Esophagus squamous epithelium (tissue), 5 donors: ENCODE data around the gene GAL3ST2. TPM values are rescaled to one million over a fixed set of nuclear protein-coding genes. Genes with fewer than 3 reads are reported as not detected.

Source experiments
- DNase-seq: peaks from one replicate; lab custom pipeline; 2025; lab: John Stamatoyannopoulos, UW
- H3K27ac ChIP-seq, 4 donors: fragments of 200-600 bp; sonication (generic); one replicate each; pipeline ENCODE4 v1.5.1; 2016 to 2019; ENCODE audit warnings: mild to moderate bottlenecking in 1 of 4
- H3K27me3 ChIP-seq, 4 donors: fragments of 200-600 bp; sonication (generic); 1 replicate in 3 of 4; 2 replicates in 1 of 4; pipeline versions ENCODE4 v1.5.1 to v1.6.0; 2017 to 2021; ENCODE audit warnings: antibody characterized with exemption in 1 of 4
- H3K36me3 ChIP-seq, 3 donors: fragments of 200-600 bp; sonication (generic); one replicate each; pipeline ENCODE4 v1.5.1; 2016 to 2019
- H3K4me1 ChIP-seq, 3 donors: fragments of 200-600 bp; sonication (generic); one replicate each; pipeline ENCODE4 v1.5.1; 2017 to 2019
- H3K4me3 ChIP-seq, 4 donors: fragments of 200-600 bp; sonication (generic); 1 replicate in 3 of 4; 2 replicates in 1 of 4; pipeline ENCODE4 v1.5.1; 2016 to 2019; ENCODE audit warnings: mild to moderate bottlenecking in 2 of 4, moderate library complexity in 1 of 4
- H3K9me3 ChIP-seq, 3 donors: fragments of 200-600 bp; sonication (generic); one replicate each; pipeline ENCODE4 v1.5.1; 2016 to 2019
- POLR2A ChIP-seq, 4 donors: fragments of 450-650 bp; IDR thresholded peaks; one replicate each; pipeline ENCODE4 v1.6.1; 2017; ENCODE audit warnings: antibody characterized with exemption in 4 of 4, mild to moderate bottlenecking in 4 of 4, moderate library complexity in 3 of 4
- WGBS, 2 donors: methylation state at CpG; one replicate each; pipeline ENCODE4 v1.1.5; 2018; 5-methylcytosine and 5-hydroxymethylcytosine counted together
- intact Hi-C: fragments of 100-400 bp; cut with DNase I; formaldehyde crosslinking; loops from one replicate; pipeline ENCODE4 v1.15.0; 2022
- total RNA-seq, 4 donors: library from RNA; depleted of rRNA; stranded (reverse); fragments of >200 nt; gene quantifications; one replicate each; pipeline ENCODE4 v1.1.0, GENCODE V29; 2016
- TF ChIP-seq, protein P1 (sequence below), 6 experiments: fragments of 450-650 bp in 4 of 6; fragments of 200-600 bp in 2 of 6; sonication (generic) in 2 of 6; IDR thresholded peaks; one replicate each; pipeline ENCODE4 v1.5.1; 2016 to 2019; ENCODE audit warnings: antibody characterized with exemption in 6 of 6, mild to moderate bottlenecking in 4 of 6, moderate library complexity in 4 of 6
- donor health status: DM: yes; HTN: yes; CAD: no.

The GAL3ST2 gene
- total RNA-seq, 4 donors from 2014 or later, result 0.38 TPM; not detected in 3

DNA sequence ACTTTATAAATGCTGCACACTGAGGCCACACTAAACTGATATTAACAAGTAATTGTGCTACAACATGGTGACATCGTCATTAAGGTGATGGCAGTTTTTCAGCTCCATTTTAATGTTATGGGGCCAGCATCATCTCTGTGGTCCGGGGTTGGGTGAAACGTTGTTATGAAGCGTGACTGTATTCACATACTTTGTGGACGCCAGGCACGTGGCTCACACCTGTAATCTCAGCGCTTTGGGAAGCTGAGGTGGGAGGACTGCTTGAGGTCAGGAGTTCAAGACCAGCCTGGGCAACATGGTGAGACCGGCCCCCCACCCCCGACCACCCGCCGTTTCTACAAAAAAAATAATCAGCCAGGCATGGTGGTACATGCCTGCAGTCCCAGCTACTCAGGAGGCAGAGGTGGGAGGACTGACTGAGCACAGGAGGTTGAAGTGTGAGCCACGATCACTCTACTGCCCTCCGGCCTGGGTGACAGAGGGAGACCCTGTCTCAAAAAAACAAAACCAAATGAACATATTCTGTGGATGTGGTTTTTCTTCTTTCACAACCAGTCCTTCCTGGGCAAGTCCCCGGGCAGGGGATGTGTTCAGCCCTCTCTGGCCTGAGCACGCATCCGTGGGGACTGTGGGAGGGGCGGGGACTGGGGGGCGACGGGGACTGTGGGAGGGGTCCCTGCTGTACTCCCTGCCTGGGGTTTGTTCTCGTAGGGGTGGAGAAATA lies 12.9 kb upstream of the GAL3ST2 start:
- intact Hi-C loops, result no loop called here

DNA sequence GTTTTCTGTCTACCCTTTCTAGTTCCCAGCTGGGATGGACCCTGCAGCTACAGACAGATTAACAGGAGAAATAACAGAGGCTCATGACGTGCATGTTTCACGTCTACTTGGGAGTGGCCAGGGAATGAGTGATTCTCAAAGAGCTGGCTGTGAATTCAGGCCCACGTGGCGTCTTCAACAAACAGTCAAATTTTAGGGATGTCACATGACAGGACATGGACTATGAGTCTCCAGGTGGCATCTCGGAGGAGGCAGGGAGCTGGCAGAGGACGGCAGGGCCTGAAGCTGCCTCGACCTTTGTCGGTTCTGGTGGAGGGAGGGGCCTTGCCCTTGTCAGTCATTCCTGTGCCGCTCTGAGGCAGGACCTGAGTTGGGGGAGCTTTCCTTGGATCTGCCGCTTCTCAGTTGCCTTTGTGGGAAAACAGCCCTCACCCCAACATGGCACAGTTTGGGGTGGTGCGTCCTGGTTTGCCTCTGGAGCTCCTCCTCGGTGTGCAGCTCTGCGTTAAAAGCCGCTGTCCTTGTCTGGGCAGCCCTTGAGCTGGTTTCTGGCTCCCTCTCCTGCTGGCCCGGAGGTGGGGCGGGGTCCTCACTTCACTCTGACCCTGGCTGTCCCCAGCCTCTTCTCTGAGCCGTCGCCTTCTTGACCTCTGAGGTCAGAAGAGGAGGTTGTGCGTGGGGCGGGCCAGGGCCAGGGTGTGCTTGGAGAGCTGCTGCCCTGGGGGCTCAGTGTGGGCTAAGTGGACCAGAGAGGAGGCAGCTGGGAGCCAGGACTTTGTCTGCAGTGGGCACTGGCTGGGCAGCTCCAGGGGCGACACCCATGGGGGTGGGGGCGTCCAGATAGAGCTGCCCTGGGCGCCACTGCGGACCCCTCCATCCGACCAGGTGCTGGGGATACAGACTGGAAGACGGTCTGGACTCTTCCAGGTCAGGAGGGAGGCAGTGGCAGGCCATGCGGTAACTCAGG lies 12.1 kb upstream of the GAL3ST2 start:
- DNase-seq, result no peak
- intact Hi-C loops, result no loop called here
- WGBS, 2 donors, result 76 to 83% methylated on average over 10 to 13 of the region's 27 CpGs
- H3K27ac ChIP-seq, result no peak overlapping the region
- H3K4me3 ChIP-seq, result no peak overlapping the region
- H3K27me3 ChIP-seq, result no peaks in the 10 kb centered on the region
- no peaks in the 10 kb centered on the region for H3K4me1 ChIP-seq
- peaks cover 0 to 68% (median 3%) of the 10 kb centered on the region in 3 donors for H3K36me3 ChIP-seq
- H3K9me3 ChIP-seq, result no peaks in the 10 kb centered on the region
- no peak for TF ChIP-seq POLR2A (IDR thresholded peaks at IDR 0.05)
- TF ChIP-seq, protein P1, sequence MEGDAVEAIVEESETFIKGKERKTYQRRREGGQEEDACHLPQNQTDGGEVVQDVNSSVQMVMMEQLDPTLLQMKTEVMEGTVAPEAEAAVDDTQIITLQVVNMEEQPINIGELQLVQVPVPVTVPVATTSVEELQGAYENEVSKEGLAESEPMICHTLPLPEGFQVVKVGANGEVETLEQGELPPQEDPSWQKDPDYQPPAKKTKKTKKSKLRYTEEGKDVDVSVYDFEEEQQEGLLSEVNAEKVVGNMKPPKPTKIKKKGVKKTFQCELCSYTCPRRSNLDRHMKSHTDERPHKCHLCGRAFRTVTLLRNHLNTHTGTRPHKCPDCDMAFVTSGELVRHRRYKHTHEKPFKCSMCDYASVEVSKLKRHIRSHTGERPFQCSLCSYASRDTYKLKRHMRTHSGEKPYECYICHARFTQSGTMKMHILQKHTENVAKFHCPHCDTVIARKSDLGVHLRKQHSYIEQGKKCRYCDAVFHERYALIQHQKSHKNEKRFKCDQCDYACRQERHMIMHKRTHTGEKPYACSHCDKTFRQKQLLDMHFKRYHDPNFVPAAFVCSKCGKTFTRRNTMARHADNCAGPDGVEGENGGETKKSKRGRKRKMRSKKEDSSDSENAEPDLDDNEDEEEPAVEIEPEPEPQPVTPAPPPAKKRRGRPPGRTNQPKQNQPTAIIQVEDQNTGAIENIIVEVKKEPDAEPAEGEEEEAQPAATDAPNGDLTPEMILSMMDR (IDR thresholded peaks at IDR 0.05), result no peak

More for the DNA sequence above, 12.9 kb upstream of the GAL3ST2 start:
- H3K27ac ChIP-seq, result peak overlapping the region in 1 of 4 donors; percentile 36
- H3K9me3 ChIP-seq, result no peaks in the 10 kb centered on the region
- WGBS, 2 donors, result 69 to 75% methylated on average over 12 to 16 of the region's 20 CpGs
- H3K4me3 ChIP-seq, result no peak overlapping the region
- H3K27me3 ChIP-seq, result no peaks in the 10 kb centered on the region
- TF ChIP-seq POLR2A (IDR thresholded peaks at IDR 0.05), result no peak
- TF ChIP-seq, protein P1 (IDR thresholded peaks at IDR 0.05), result no peak
- no peak for DNase-seq
- peaks cover 0 to 73% (median 4%) of the 10 kb centered on the region in 3 donors for H3K36me3 ChIP-seq
- H3K4me1 ChIP-seq, result no peaks in the 10 kb centered on the region

DNA sequence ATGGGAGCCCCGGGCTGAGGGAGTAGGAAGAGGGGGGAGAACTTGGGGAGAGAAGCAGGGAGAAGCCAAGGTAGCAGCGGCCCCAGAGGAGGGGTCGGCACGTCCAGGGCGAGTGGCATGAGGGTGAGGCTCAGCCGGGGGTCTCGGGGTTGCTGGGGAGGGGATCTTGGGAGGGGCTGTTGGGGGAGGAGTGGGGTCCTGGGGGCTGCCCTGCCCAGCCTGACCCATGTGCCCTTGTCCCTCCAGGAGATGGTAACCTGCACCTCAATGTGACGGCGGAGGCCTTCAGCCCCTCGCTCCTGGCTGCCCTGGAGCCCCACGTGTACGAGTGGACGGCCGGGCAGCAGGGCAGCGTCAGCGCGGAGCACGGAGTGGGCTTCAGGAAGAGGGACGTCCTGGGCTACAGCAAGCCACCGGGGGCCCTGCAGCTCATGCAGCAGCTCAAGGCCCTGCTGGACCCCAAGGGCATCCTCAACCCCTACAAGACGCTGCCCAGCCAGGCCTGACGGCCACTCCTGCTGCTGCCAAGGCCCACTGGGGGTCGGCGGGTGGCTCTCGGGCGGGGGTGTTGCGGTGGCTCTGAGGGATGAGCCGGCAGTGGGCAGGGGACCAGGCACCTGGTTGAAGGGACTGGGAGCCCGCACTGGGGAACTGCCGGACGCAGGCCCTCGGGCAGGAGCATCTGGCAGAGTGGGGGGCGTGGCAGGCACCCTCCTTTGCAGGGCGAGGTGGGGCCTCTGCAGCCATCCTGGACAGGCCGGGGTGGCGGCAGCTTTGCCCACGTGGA lies 9.0 kb upstream of the GAL3ST2 start:
- DNase-seq, result no peak
- H3K4me1 ChIP-seq, result peaks cover 0 to 24% (median 6%) of the 10 kb centered on the region in 3 donors
- peaks cover 0 to 37% (median 0%) of the 10 kb centered on the region in 3 donors for H3K36me3 ChIP-seq
- H3K27me3 ChIP-seq, result peaks cover 0 to 20% (median 0%) of the 10 kb centered on the region in 4 donors
- H3K4me3 ChIP-seq, result no peak overlapping the region
- TF ChIP-seq, protein P1 (IDR thresholded peaks at IDR 0.05), result no peak
- no peak for TF ChIP-seq POLR2A (IDR thresholded peaks at IDR 0.05)
- H3K9me3 ChIP-seq, result no peaks in the 10 kb centered on the region
- WGBS, 2 donors, result 85 to 92% methylated on average over 4 to 10 of the region's 37 CpGs
- no peak overlapping the region for H3K27ac ChIP-seq
- intact Hi-C loops, result no loop called here

DNA sequence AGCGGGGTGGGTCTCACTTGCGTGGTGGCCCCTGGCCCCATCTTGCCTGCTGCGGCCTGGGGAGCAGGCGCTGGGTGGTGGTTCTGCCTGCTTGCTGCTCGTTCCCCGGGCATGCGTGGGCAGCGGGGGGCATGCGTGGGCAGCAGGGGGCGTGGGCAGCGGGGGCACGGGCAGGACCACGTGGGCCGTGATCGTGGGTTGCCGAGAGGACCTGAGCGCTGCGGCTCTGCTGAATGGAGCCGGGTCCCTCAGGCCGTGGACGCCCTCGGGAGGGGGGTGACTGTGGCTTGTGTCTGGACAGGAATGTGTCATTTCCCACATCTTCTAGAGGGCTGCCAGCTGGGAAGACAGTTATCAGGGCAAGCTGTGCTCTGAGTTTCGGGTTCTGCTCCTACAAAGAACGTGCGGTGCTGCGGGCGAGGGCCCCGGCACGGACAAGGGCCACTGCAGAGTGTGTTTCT lies 8.3 kb upstream of the GAL3ST2 start:
- intact Hi-C loops, result no loop called here
- TF ChIP-seq, protein P1 (IDR thresholded peaks at IDR 0.05), result no peak
- no peak for TF ChIP-seq POLR2A (IDR thresholded peaks at IDR 0.05)
- H3K27me3 ChIP-seq, result peaks cover 0 to 26% (median 0%) of the 10 kb centered on the region in 4 donors
- H3K9me3 ChIP-seq, result no peaks in the 10 kb centered on the region
- no peak overlapping the region for H3K4me3 ChIP-seq
- 20% methylated on average over 1 of the region's 29 CpGs; no CpG with 5 or more reads in 1 of the 2 donors for WGBS, 2 donors
- DNase-seq, result no peak
- H3K36me3 ChIP-seq, result peaks cover 0 to 31% (median 0%) of the 10 kb centered on the region in 3 donors
- H3K4me1 ChIP-seq, result peaks cover 0 to 26% (median 6%) of the 10 kb centered on the region in 3 donors
- no peak overlapping the region for H3K27ac ChIP-seq
